ENCODE data around the gene MAP1LC3B. TPM values are rescaled to one million over a fixed set of nuclear protein-coding genes. Genes with fewer than 3 reads are reported as not detected.
A peak's percentile ranks its signal among the peaks of the same experiment; 100 is the strongest.
"Not testable (repeated sequence)": the region's sequence is repeated elsewhere in the genome, so short reads cannot be mapped to it uniquely, and the experiment has no call there.

Gene MAP1LC3B
- total RNA-seq, 2 experiments from 2014 or later: 45.4 to 50.8 TPM

- DNase-seq (no peak), ATAC-seq (no peak)
- H3K4me3 Mint-ChIP-seq: no peak overlapping the region
- peaks cover 6% of the 10 kb centered on the region for H3K36me3 Mint-ChIP-seq
- CTCF ChIA-PET: interaction anchor here (1.4 kb wide), 1 partner anchor 13 kb away, joined by 3 read pairs; no protein-coding TSS in a partner anchor
- peaks cover 1% of the 10 kb centered on the region for H3K4me1 Mint-ChIP-seq
- no peaks in the 10 kb centered on the region for H3K9me3 Mint-ChIP-seq (ENCODE audit: low read depth)
- no peaks in the 10 kb centered on the region for H3K27me3 Mint-ChIP-seq
- no peak overlapping the region for H3K27ac Mint-ChIP-seq
Observed at GRCh38 chr16:87350681-87351319, 41.3 kb upstream of the MAP1LC3B start.

GRCh38 chr16:87351320-87351698 lies 40.8 kb upstream of the MAP1LC3B start:
- CTCF ChIA-PET: interaction anchor here (1.4 kb wide), 1 partner anchor 12 kb away, joined by 3 read pairs; no protein-coding TSS in a partner anchor
- Mint-ChIP-seq H3K36me3 (peaks cover 4% of the 10 kb centered on the region), H3K4me3 (no peak overlapping the region), H3K9me3 (ENCODE audit: low read depth) (no peaks in the 10 kb centered on the region), H3K27me3 (no peaks in the 10 kb centered on the region), H3K27ac (no peak overlapping the region), H3K4me1 (no peaks in the 10 kb centered on the region)
- DNase-seq: no peak
- ATAC-seq: no peak

GRCh38 chr16:87352818-87353217 lies 39.3 kb upstream of the MAP1LC3B start:
- H3K27ac Mint-ChIP-seq: no peak overlapping the region
- H3K9me3 Mint-ChIP-seq (ENCODE audit: low read depth): no peaks in the 10 kb centered on the region
- CTCF ChIA-PET: no interaction called here
- ATAC-seq (no peak), DNase-seq (no peak)
- H3K36me3 Mint-ChIP-seq: peaks cover 2% of the 10 kb centered on the region
- no peaks in the 10 kb centered on the region for H3K27me3 Mint-ChIP-seq
- no peaks in the 10 kb centered on the region for H3K4me1 Mint-ChIP-seq
- no peak overlapping the region for H3K4me3 Mint-ChIP-seq

GRCh38 chr16:87353613-87354012 lies 38.5 kb upstream of the MAP1LC3B start:
- Mint-ChIP-seq H3K4me1 (no peaks in the 10 kb centered on the region), H3K4me3 (no peak overlapping the region), H3K36me3 (peaks cover 2% of the 10 kb centered on the region), H3K9me3 (ENCODE audit: low read depth) (no peaks in the 10 kb centered on the region), H3K27me3 (no peaks in the 10 kb centered on the region), H3K27ac (no peak overlapping the region)
- no peak for ATAC-seq
- CTCF ChIA-PET: no interaction called here
- no peak for DNase-seq

GRCh38 chr16:87356491-87356853 lies 35.7 kb upstream of the MAP1LC3B start:
- peaks cover 12% of the 10 kb centered on the region for H3K4me1 Mint-ChIP-seq
- ATAC-seq (no peak), DNase-seq (no peak)
- H3K36me3 Mint-ChIP-seq: peaks cover 7% of the 10 kb centered on the region
- H3K27ac Mint-ChIP-seq: no peak overlapping the region
- H3K27me3 Mint-ChIP-seq: no peaks in the 10 kb centered on the region
- H3K9me3 Mint-ChIP-seq (ENCODE audit: low read depth): no peaks in the 10 kb centered on the region
- CTCF ChIA-PET: interaction anchor here (1.3 kb wide), 1 partner anchor 38 kb away, joined by 3 read pairs; no protein-coding TSS in a partner anchor
- no peak overlapping the region for H3K4me3 Mint-ChIP-seq

GRCh38 chr16:87358250-87358649 lies 33.9 kb upstream of the MAP1LC3B start:
- H3K4me1 Mint-ChIP-seq: peaks cover 12% of the 10 kb centered on the region
- H3K36me3 Mint-ChIP-seq: peaks cover 7% of the 10 kb centered on the region
- no peaks in the 10 kb centered on the region for H3K9me3 Mint-ChIP-seq (ENCODE audit: low read depth)
- DNase-seq (no peak), ATAC-seq (no peak)
- CTCF ChIA-PET: no interaction called here
- no peaks in the 10 kb centered on the region for H3K27me3 Mint-ChIP-seq
- H3K4me3 Mint-ChIP-seq: no peak overlapping the region
- no peak overlapping the region for H3K27ac Mint-ChIP-seq

- H3K36me3 Mint-ChIP-seq: peaks cover 9% of the 10 kb centered on the region
- no peak overlapping the region for H3K4me3 Mint-ChIP-seq
- CTCF ChIA-PET: no interaction called here
- H3K9me3 Mint-ChIP-seq (ENCODE audit: low read depth): no peaks in the 10 kb centered on the region
- H3K4me1 Mint-ChIP-seq: peaks cover 15% of the 10 kb centered on the region
- DNase-seq (no peak), ATAC-seq (no peak)
- H3K27me3 Mint-ChIP-seq: no peaks in the 10 kb centered on the region
- H3K27ac Mint-ChIP-seq: no peak overlapping the region
Observed at GRCh38 chr16:87358696-87359095, 33.4 kb upstream of the MAP1LC3B start.

- H3K4me1 Mint-ChIP-seq: peaks cover 17% of the 10 kb centered on the region
- ATAC-seq (no peak), DNase-seq (no peak)
- H3K27ac Mint-ChIP-seq: no peak overlapping the region
- CTCF ChIA-PET: no interaction called here
- no peaks in the 10 kb centered on the region for H3K9me3 Mint-ChIP-seq (ENCODE audit: low read depth)
- H3K27me3 Mint-ChIP-seq: no peaks in the 10 kb centered on the region
- peaks cover 9% of the 10 kb centered on the region for H3K36me3 Mint-ChIP-seq
- H3K4me3 Mint-ChIP-seq: no peak overlapping the region
Observed at GRCh38 chr16:87359121-87359520, 33.0 kb upstream of the MAP1LC3B start.

GRCh38 chr16:87360862-87361610 lies 31.1 kb upstream of the MAP1LC3B start:
- no peak for ATAC-seq
- no peaks in the 10 kb centered on the region for H3K9me3 Mint-ChIP-seq (ENCODE audit: low read depth)
- H3K4me1 Mint-ChIP-seq: peaks cover 31% of the 10 kb centered on the region
- H3K27ac Mint-ChIP-seq: no peak overlapping the region
- no peak for DNase-seq
- CTCF ChIA-PET: interaction anchor here (0.9 kb wide), 1 partner anchor 20 kb away, joined by 3 read pairs; no protein-coding TSS in a partner anchor
- H3K27me3 Mint-ChIP-seq: no peaks in the 10 kb centered on the region
- no peak overlapping the region for H3K4me3 Mint-ChIP-seq
- peaks cover 11% of the 10 kb centered on the region for H3K36me3 Mint-ChIP-seq

- CTCF ChIA-PET: interaction anchor here (2.1 kb wide), 1 partner anchor 32 kb away, joined by 6 read pairs; no protein-coding TSS in a partner anchor
- no peak for DNase-seq
- no peaks in the 10 kb centered on the region for H3K9me3 Mint-ChIP-seq (ENCODE audit: low read depth)
- H3K27ac Mint-ChIP-seq: no peak overlapping the region
- no peak overlapping the region for H3K4me3 Mint-ChIP-seq
- ATAC-seq: no peak
- H3K36me3 Mint-ChIP-seq: peaks cover 11% of the 10 kb centered on the region
- H3K4me1 Mint-ChIP-seq: peaks cover 32% of the 10 kb centered on the region
- H3K27me3 Mint-ChIP-seq: no peaks in the 10 kb centered on the region
Observed at GRCh38 chr16:87361916-87362619, 30.1 kb upstream of the MAP1LC3B start.

- CTCF ChIA-PET: interaction anchor here (0.8 to 2.1 kb wide), 2 partner anchors 12 to 31 kb away, joined by 3 to 6 read pairs; no protein-coding TSS in a partner anchor
- H3K27me3 Mint-ChIP-seq; H3K27ac Mint-ChIP-seq; DNase-seq; ATAC-seq; H3K4me3 Mint-ChIP-seq; H3K9me3 Mint-ChIP-seq (ENCODE audit: low read depth); H3K36me3 Mint-ChIP-seq: not testable (repeated sequence)
- H3K4me1 Mint-ChIP-seq: peaks cover 34% of the 10 kb centered on the region
Observed at GRCh38 chr16:87362828-87363559, 29.1 kb upstream of the MAP1LC3B start.

- peak overlapping the region; percentile 28 for H3K4me3 Mint-ChIP-seq
- H3K4me1 Mint-ChIP-seq: peaks cover 34% of the 10 kb centered on the region
- no peak for DNase-seq
- peak; percentile 17 for ATAC-seq
- no peaks in the 10 kb centered on the region for H3K27me3 Mint-ChIP-seq
- CTCF ChIA-PET: interaction anchor here (0.8 to 2.1 kb wide), 5 partner anchors 13 to 46 kb away, joined by 3 to 6 read pairs (median 5); partner anchors contain the start of genes C16orf95 and FBXO31
- peaks cover 9% of the 10 kb centered on the region for H3K36me3 Mint-ChIP-seq
- no peaks in the 10 kb centered on the region for H3K9me3 Mint-ChIP-seq (ENCODE audit: low read depth)
- peak overlapping the region; percentile 77 for H3K27ac Mint-ChIP-seq
Observed at GRCh38 chr16:87363771-87364455, 28.2 kb upstream of the MAP1LC3B start.

All from activated CD8-positive, alpha-beta memory T cell treated with anti-CD3 and anti-CD28 coated beads, Interleukin-2, amount 10 ng/mL, durations not matched to agents 7 days and 5 days (primary cell).